Measurements from ENCODE around the gene ANTXR1.

ANTXR1 gene

GRCh38 chr2:69083235-69083748 is 70.3 kb downstream of the ANTXR1 start:
- no peaks in the 10 kb centered on the region for H3K9me3 Mint-ChIP-seq
- H3K4me1 Mint-ChIP-seq = peaks cover 45% of the 10 kb centered on the region
- H3K27ac Mint-ChIP-seq = peak overlapping the region; percentile 29 to 68 (median 40)
- peaks cover 78% of the 10 kb centered on the region for H3K36me3 Mint-ChIP-seq (ENCODE audit: low read depth)
- H3K27me3 Mint-ChIP-seq (ENCODE audit: low read depth) = no peaks in the 10 kb centered on the region
- no peak overlapping the region for H3K4me3 Mint-ChIP-seq
- no peak for TF ChIP-seq CTCF (IDR thresholded peaks at IDR 0.05; ENCODE audit: unreplicated experiment in 3 of 3)

- no peaks in the 10 kb centered on the region for H3K9me3 Mint-ChIP-seq
Measured at GRCh38 chr2:69084492-69084891, 71.5 kb downstream of the ANTXR1 start.

GRCh38 chr2:69086466-69086865 is 73.5 kb downstream of the ANTXR1 start:
- Mint-ChIP-seq H3K27me3 (ENCODE audit: low read depth) (no peaks in the 10 kb centered on the region), H3K9me3 (no peaks in the 10 kb centered on the region), H3K4me1 (peaks cover 45% of the 10 kb centered on the region), H3K36me3 (ENCODE audit: low read depth) (peaks cover 69% of the 10 kb centered on the region), H3K4me3 (no peak overlapping the region), H3K27ac (peak overlapping the region in 2 of 3 experiments; percentile 8 to 12)
- no peak for TF ChIP-seq CTCF (IDR thresholded peaks at IDR 0.05; ENCODE audit: unreplicated experiment in 3 of 3)

More at GRCh38 chr2:69084492-69084891, 71.5 kb downstream of the ANTXR1 start:
- Mint-ChIP-seq H3K27me3 (ENCODE audit: low read depth) (no peaks in the 10 kb centered on the region), H3K4me3 (no peak overlapping the region), H3K27ac (no peak overlapping the region), H3K36me3 (ENCODE audit: low read depth) (peaks cover 71% of the 10 kb centered on the region), H3K4me1 (peaks cover 45% of the 10 kb centered on the region)
- no peak for TF ChIP-seq CTCF (IDR thresholded peaks at IDR 0.05; ENCODE audit: unreplicated experiment in 3 of 3)

- TF ChIP-seq CTCF (IDR thresholded peaks at IDR 0.05; ENCODE audit: unreplicated experiment in 3 of 3) = no peak
- H3K4me3 Mint-ChIP-seq = no peak overlapping the region
Measured at GRCh38 chr2:69087211-69087911, 74.4 kb downstream of the ANTXR1 start.

GRCh38 chr2:69087912-69088240 is 74.9 kb downstream of the ANTXR1 start:
- H3K4me1 Mint-ChIP-seq = peaks cover 35% of the 10 kb centered on the region
- H3K27ac Mint-ChIP-seq = peak overlapping the region; percentile 53 to 84 (median 78)

More at GRCh38 chr2:69087211-69087911, 74.4 kb downstream of the ANTXR1 start:
- no peaks in the 10 kb centered on the region for H3K9me3 Mint-ChIP-seq
- H3K4me1 Mint-ChIP-seq = peaks cover 40% of the 10 kb centered on the region
- peaks cover 69% of the 10 kb centered on the region for H3K36me3 Mint-ChIP-seq (ENCODE audit: low read depth)
- peak overlapping the region; percentile 53 to 84 (median 78) for H3K27ac Mint-ChIP-seq
- no peaks in the 10 kb centered on the region for H3K27me3 Mint-ChIP-seq (ENCODE audit: low read depth)

More at GRCh38 chr2:69087912-69088240, 74.9 kb downstream of the ANTXR1 start:
- H3K4me3 Mint-ChIP-seq = no peak overlapping the region
- no peaks in the 10 kb centered on the region for H3K27me3 Mint-ChIP-seq (ENCODE audit: low read depth)
- TF ChIP-seq CTCF (IDR thresholded peaks at IDR 0.05; ENCODE audit: unreplicated experiment in 3 of 3) = no peak
- H3K36me3 Mint-ChIP-seq (ENCODE audit: low read depth) = peaks cover 67% of the 10 kb centered on the region
- H3K9me3 Mint-ChIP-seq = no peaks in the 10 kb centered on the region
